ENCODE results near the gene RAB11FIP4.

DNA sequence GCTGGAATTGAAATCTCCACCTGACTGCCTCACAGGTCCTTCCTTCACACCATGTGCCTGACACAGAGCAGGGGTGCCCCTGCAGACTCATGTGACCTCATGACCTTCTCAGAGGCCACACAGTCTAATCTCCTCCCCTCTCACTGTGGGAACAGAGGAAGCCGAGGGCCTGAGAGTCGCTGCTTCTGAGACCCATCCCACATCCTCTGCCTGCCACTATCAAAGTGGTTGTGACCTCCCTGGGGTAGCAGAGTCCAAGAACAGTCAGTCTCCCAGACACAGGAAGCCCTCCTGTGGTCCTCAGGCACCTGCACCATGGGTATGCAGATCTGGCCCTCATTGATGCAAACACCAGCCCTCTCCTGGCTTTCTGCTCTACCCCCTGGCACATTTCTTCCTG, 78.5 kb downstream of the RAB11FIP4 start:
- TF ChIP-seq, protein P1, sequence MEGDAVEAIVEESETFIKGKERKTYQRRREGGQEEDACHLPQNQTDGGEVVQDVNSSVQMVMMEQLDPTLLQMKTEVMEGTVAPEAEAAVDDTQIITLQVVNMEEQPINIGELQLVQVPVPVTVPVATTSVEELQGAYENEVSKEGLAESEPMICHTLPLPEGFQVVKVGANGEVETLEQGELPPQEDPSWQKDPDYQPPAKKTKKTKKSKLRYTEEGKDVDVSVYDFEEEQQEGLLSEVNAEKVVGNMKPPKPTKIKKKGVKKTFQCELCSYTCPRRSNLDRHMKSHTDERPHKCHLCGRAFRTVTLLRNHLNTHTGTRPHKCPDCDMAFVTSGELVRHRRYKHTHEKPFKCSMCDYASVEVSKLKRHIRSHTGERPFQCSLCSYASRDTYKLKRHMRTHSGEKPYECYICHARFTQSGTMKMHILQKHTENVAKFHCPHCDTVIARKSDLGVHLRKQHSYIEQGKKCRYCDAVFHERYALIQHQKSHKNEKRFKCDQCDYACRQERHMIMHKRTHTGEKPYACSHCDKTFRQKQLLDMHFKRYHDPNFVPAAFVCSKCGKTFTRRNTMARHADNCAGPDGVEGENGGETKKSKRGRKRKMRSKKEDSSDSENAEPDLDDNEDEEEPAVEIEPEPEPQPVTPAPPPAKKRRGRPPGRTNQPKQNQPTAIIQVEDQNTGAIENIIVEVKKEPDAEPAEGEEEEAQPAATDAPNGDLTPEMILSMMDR (IDR thresholded peaks at IDR 0.05) = no peak
- TF ChIP-seq POLR2A (IDR thresholded peaks at IDR 0.05) = no peak
- TF ChIP-seq POLR2AphosphoS5 (IDR thresholded peaks at IDR 0.05) = no peak

Data from prostate gland (tissue), 2 donors.